K562 (cell line): ENCODE data around the gene MEF2C. TPM values are rescaled to one million over a fixed set of nuclear protein-coding genes. Genes with fewer than 3 reads are reported as not detected.

Experiments
- ATAC-seq: fragments of 200-7000 bp; cut with Tn5 transposase; 3 replicates; pipeline ENCODE4 v1.9.1; 2020; ENCODE audit warnings: moderate library complexity
- BruUV-seq: library from RNA; stranded (reverse); fragments of 400-500 nt; replicated peaks from 2 replicates; lab custom pipeline; 2021; lab: Mats Ljungman, UMichigan
- CTCF ChIA-PET: fragments of 300-600 bp; formaldehyde crosslinking; extraction: SDS; loops from one replicate; lab custom pipeline; 2021; ENCODE audit warnings: low intra/inter-chr PET ratio; lab: Yijun Ruan, JAX
- POLR2A ChIA-PET: fragments of 300-600, 350-650 bp; sonication (Branson Sonifier 250); formaldehyde crosslinking; extraction: SDS; loops from one replicate; lab custom pipeline; 2021; ENCODE audit warnings: antibody characterized with exemption, inconsistent platforms; lab: Yijun Ruan, JAX
- DNase-seq, 4 experiments: peaks; one replicate each; pipeline versions ENCODE4 v3.0.0 to v3.0.0-alpha.2; 2011 to 2018; ENCODE audit warnings: low spot score in 3 of 4, mixed read lengths in 3 of 4; ENCODE audit errors: extremely low read depth in 1 of 4
- FAIRE-seq: peaks from 2 replicates; lab custom pipeline; 2011; peaks lifted over from hg19 to GRCh38; lab: Jason Lieb, UNC
- H2AFZ ChIP-seq: 2 replicates; pipeline ENCODE4 v1.6.0; 2011; ENCODE audit warnings: low read depth, low read length, control low read depth, inconsistent platforms
- H3K27ac ChIP-seq: fragments of 200-600 bp; 3 replicates; pipeline ENCODE4 v1.8.0; 2011; ENCODE audit warnings: low read depth, mild to moderate bottlenecking, control low read depth, inconsistent platforms, low read length, moderate library complexity, mixed read lengths; ENCODE audit errors: extremely low read depth
- H3K27me3 ChIP-seq, 2 experiments: fragments of 300-600 bp in 1 of 2; 2 replicates in 1 of 2; 3 replicates in 1 of 2; pipeline versions ENCODE4 v1.6.0 to v1.8.0; 2011; ENCODE audit warnings: inconsistent platforms in 2 of 2, low read length in 2 of 2, mild to moderate bottlenecking in 1 of 2, mixed read lengths in 1 of 2, moderate library complexity in 1 of 2; ENCODE audit not compliant: control insufficient read depth in 2 of 2, insufficient read depth in 2 of 2
- H3K36me3 ChIP-seq: fragments of 300-600 bp; 3 replicates; pipeline ENCODE4 v1.8.0; 2011; ENCODE audit warnings: mild to moderate bottlenecking, low read length, inconsistent platforms; ENCODE audit not compliant: control insufficient read depth, insufficient read depth
- H3K4me1 ChIP-seq, 2 experiments: fragments of 200-600 bp in 1 of 2; replicated peaks in 1 of 2; 2 replicates in 1 of 2; 3 replicates in 1 of 2; pipeline versions ENCODE4 v1.5.1 to v1.8.0; 2011; ENCODE audit warnings: inconsistent platforms in 2 of 2, low read length in 2 of 2, mild to moderate bottlenecking in 1 of 2, mixed read lengths in 1 of 2, moderate library complexity in 1 of 2; ENCODE audit not compliant: control insufficient read depth in 2 of 2, insufficient read depth in 2 of 2
- H3K4me2 ChIP-seq: 2 replicates; pipeline ENCODE4 v1.6.1; 2011; ENCODE audit warnings: low read length, control low read depth, inconsistent platforms, mixed read lengths; ENCODE audit not compliant: insufficient read depth
- H3K4me3 ChIP-seq: fragments of 200-600 bp; sonication (generic), shearing (Covaris generic); 2 replicates; pipeline ENCODE4 v1.5.1; 2016; ENCODE audit warnings: control low read depth, inconsistent platforms
- H3K79me2 ChIP-seq: fragments of 200-600 bp; 3 replicates; pipeline ENCODE4 v1.8.0; 2011; ENCODE audit warnings: low read length, inconsistent platforms; ENCODE audit not compliant: control insufficient read depth, insufficient read depth
- H3K9ac ChIP-seq, 2 experiments: 2 replicates each; pipeline versions ENCODE4 v1.6.0 to v1.6.1; 2011; ENCODE audit warnings: low read depth in 2 of 2, low read length in 2 of 2, control low read depth in 1 of 2, inconsistent platforms in 1 of 2, mild to moderate bottlenecking in 1 of 2, mixed read lengths in 1 of 2; ENCODE audit not compliant: insufficient read depth in 1 of 2
- H3K9me1 ChIP-seq: one replicate; pipeline ENCODE4 v1.6.0; 2011; ENCODE audit warnings: inconsistent platforms, mild to moderate bottlenecking, low read length, moderate library complexity; ENCODE audit not compliant: control insufficient read depth, insufficient read depth
- H3K9me3 ChIP-seq: replicated peaks from 2 replicates; pipeline ENCODE4 v1.5.1; 2011; ENCODE audit warnings: low read depth, low read length, inconsistent platforms; ENCODE audit not compliant: control insufficient read depth, insufficient read depth
- H4K20me1 ChIP-seq: replicated peaks from 2 replicates; pipeline ENCODE4 v1.6.1; 2011; ENCODE audit warnings: low read length, inconsistent platforms, mixed read lengths; ENCODE audit not compliant: control insufficient read depth, insufficient read depth
- GTF2F1 ChIP-seq: IDR thresholded peaks from 2 replicates; pipeline ENCODE4 v1.6.1; 2011; ENCODE audit warnings: low read depth, low read length, improper control_type of control experiment
- HNRNPL ChIP-seq: fragments of 200-400 bp; formaldehyde crosslinking; IDR thresholded peaks from 2 replicates; pipeline ENCODE4 v1.6.1; 2017; ENCODE audit warnings: low read depth, mild to moderate bottlenecking, low read length
- MBD2 ChIP-seq: sonication (generic); IDR thresholded peaks from 2 replicates; pipeline ENCODE4 v1.6.1; 2016; ENCODE audit warnings: low read depth, borderline replicate concordance
- NONO ChIP-seq, 2 experiments: fragments of 200-400 bp in 1 of 2; fragments of 450-650 bp in 1 of 2; formaldehyde crosslinking in 1 of 2; IDR thresholded peaks; 2 replicates each; pipeline ENCODE4 v1.6.1; 2017; ENCODE audit warnings: low read depth in 2 of 2, mild to moderate bottlenecking in 2 of 2, moderate library complexity in 2 of 2, low read length in 1 of 2
- PURB ChIP-seq: sonication (generic); formaldehyde crosslinking; IDR thresholded peaks from 2 replicates; pipeline ENCODE4 v1.9.0; 2021; ENCODE audit warnings: low read depth, mild to moderate bottlenecking, missing genetic modification reagents
- SLC30A9 ChIP-seq: fragments of 250-450 bp; sonication (Bioruptor Pico); IDR thresholded peaks from 2 replicates; pipeline ENCODE4 v1.8.0; 2022; ENCODE audit warnings: mild to moderate bottlenecking, moderate library complexity
- WGBS: fragments of 100-300 bp; shearing (Covaris generic); methylation state at CpG from one replicate; pipeline ENCODE4 v1.1.6; 2016; ENCODE audit warnings: low coverage, mixed read lengths; ENCODE audit not compliant: insufficient coverage; ENCODE audit errors: missing lambda C conversion rate; 5-methylcytosine and 5-hydroxymethylcytosine counted together
- in situ Hi-C: fragments of 300-500 bp; cut with MboI; formaldehyde crosslinking; loops from 4 replicates; pipeline ENCODE4 v1.15.0; 2018; ENCODE audit warnings: inconsistent platforms, mixed read lengths
- intact Hi-C: fragments of 100-400 bp; cut with micrococcal nuclease; formaldehyde crosslinking; loops from 2 replicates; pipeline ENCODE4 v1.14.2; 2022
- polyA plus RNA-seq, 8 experiments: library from polyadenylated mRNA; depleted of rRNA in 4 of 8; stranded (reverse) in 5 of 8; unstranded in 3 of 8; fragments of >200 nt; fragmentation: Nextera tagmentation in 2 of 8; fragmentation: Illumina TruSeq in 1 of 8; extraction: Ambion mirVana in 2 of 8; extraction: Trizol in 1 of 8; gene quantifications; 2 replicates each; pipeline versions ENCODE4 v1.2.1 to v1.2.3, GENCODE V29; 2011 to 2014; ENCODE audit warnings: inconsistent platforms in 1 of 8, missing spikeins in 1 of 8
- total RNA-seq, 7 experiments: library from RNA; depleted of rRNA in 6 of 7; stranded (reverse); fragments of >200 nt in 6 of 7; fragmentation: Illumina TruSeq in 2 of 7; extraction: Trizol in 2 of 7; gene quantifications; 2 replicates each; pipeline versions ENCODE4 v1.2.1 to v1.2.3, GENCODE V29; 2011 to 2021; ENCODE audit warnings: low replicate concordance in 1 of 7

The MEF2C gene
- total and polyA plus RNA-seq, 9 of the 15 experiments (the other 6 are each of a cell fraction or from before 2014, with no cell fraction given), result 25.1 to 67.8 (median 58.3) TPM

DNA sequence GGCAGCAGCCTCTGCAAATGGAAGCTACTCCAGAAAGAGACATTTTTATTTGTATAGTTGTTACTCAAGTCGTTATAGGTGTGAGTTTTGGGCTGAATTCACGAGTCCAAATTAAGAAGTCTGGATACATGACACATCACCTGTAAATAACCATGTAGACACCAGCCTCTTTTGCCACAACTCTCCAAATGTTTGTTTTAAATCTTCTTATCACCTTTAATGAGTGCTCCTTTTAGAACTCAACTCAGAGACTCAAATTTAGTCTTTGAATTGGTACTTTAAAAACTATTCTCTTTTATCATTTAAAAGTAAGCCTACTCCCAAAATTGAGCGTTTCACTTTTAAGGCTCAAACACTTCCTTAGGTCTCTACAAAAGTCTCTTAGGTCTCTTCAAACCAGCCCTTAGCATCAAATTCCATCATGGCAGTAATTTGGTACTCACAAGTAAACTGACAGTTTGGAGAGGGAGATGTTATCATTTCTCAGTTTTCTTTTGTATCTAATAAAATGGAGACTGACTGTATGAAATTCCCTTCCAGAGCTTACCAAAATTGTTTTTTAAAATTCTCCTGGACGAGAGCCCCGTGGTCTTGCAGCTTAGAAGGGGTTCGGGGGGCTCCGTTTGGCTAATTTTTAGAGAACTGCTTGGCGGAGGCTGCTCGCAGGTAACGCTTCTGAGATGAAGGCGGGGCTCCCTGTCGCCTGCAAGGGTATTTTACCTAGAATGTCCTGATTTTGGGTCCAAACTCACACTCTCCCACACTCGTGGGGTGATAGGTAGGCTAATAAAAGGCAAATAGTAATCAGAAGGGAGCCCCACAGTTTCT lies 194.6 kb downstream of the MEF2C start:
- H4K20me1 ChIP-seq, result no peaks in the 10 kb centered on the region
- BruUV-seq, result no TSS peak
- FAIRE-seq (no peak), ATAC-seq (no peak), DNase-seq (no peak)
- WGBS, result under 1% methylated on average over 13 of the region's 13 CpGs
- no peaks in the 10 kb centered on the region for H3K79me2 ChIP-seq
- H3K4me1 ChIP-seq, result peaks cover 0 to 27% of the 10 kb centered on the region in 2 experiments; a peak in 2 of 5 replicates
- in situ Hi-C loops (no loop called here), intact Hi-C loops (no loop called here)
- H3K36me3 ChIP-seq, result no peaks in the 10 kb centered on the region
- H3K27ac ChIP-seq, result no peak overlapping the region
- H3K9ac ChIP-seq, result no peak overlapping the region
- ChIA-PET POLR2A (no interaction called here), CTCF (no interaction called here)
- H3K9me1 ChIP-seq, result no peaks in the 10 kb centered on the region
- peaks cover 57 to 72% of the 10 kb centered on the region in 2 experiments for H3K27me3 ChIP-seq
- no peaks in the 10 kb centered on the region for H3K9me3 ChIP-seq
- TF ChIP-seq MBD2 (no peak), NONO (IDR thresholded peaks at IDR 0.05; ENCODE audit: low read depth in 2 of 2, low read length in 1 of 2) (no peak), PURB (no peak), SLC30A9 (CRISPR knock-in tag) (no peak), HNRNPL (no peak), GTF2F1 (no peak)
- H3K4me3 ChIP-seq, result no peak overlapping the region
- no peak overlapping the region for H3K4me2 ChIP-seq
- no peak overlapping the region for H2AFZ ChIP-seq
